Neural progenitor cell (in vitro differentiated cells): ENCODE results near the gene SERINC4. TPM values are rescaled to one million over a fixed set of nuclear protein-coding genes. Genes with fewer than 3 reads are reported as not detected.

Experiments
- DNase-seq: peaks from one replicate; pipeline ENCODE4 v3.0.0-alpha.2; 2016; ENCODE audit warnings: low spot score
- H2AFZ ChIP-seq: fragments of 200-600 bp; sonication (generic); replicated peaks from 2 replicates; pipeline ENCODE4 v1.6.1; 2016; ENCODE audit warnings: antibody characterized with exemption
- H3F3A ChIP-seq: fragments of 200-600 bp; sonication (generic); 2 replicates; pipeline ENCODE4 v1.6.1; 2016; ENCODE audit warnings: antibody characterized with exemption, low read depth
- H3K27ac ChIP-seq: fragments of 200-600 bp; sonication (generic); 2 replicates; pipeline ENCODE4 v1.5.1; 2016; ENCODE audit warnings: mild to moderate bottlenecking
- H3K27me3 ChIP-seq: fragments of 200-600 bp; sonication (generic); 2 replicates; pipeline ENCODE4 v1.6.1; 2016; ENCODE audit warnings: mild to moderate bottlenecking, moderate library complexity
- H3K36me3 ChIP-seq: fragments of 200-600 bp; sonication (generic); 2 replicates; pipeline ENCODE4 v1.5.1; 2016
- H3K4me1 ChIP-seq: fragments of 200-600 bp; sonication (generic); 2 replicates; pipeline ENCODE4 v1.6.1; 2016; ENCODE audit warnings: mixed run types
- H3K4me2 ChIP-seq: fragments of 200-600 bp; sonication (generic); 2 replicates; pipeline ENCODE4 v1.6.1; 2016
- H3K4me3 ChIP-seq: fragments of 200-600 bp; sonication (generic); 2 replicates; pipeline ENCODE4 v1.5.1; 2016
- H3K79me2 ChIP-seq: fragments of 200-600 bp; sonication (generic); 2 replicates; pipeline ENCODE4 v1.6.1; 2016; ENCODE audit warnings: low read depth
- H3K9ac ChIP-seq: fragments of 200-600 bp; sonication (generic); 2 replicates; pipeline ENCODE4 v1.6.1; 2016
- H3K9me3 ChIP-seq: fragments of 200-600 bp; sonication (generic); 2 replicates; pipeline ENCODE4 v1.5.1; 2016; ENCODE audit warnings: low read depth
- H4K20me1 ChIP-seq: fragments of 200-600 bp; sonication (generic); 2 replicates; pipeline ENCODE4 v1.6.1; 2016; ENCODE audit warnings: low read depth
- H3K27ac Mint-ChIP-seq: 3 replicates; pipeline ENCODE4 v1.8.0; 2021; ENCODE audit warnings: mixed read lengths
- H3K27me3 Mint-ChIP-seq: 2 replicates; pipeline ENCODE4 v1.8.0; 2022; ENCODE audit warnings: low read depth, mild to moderate bottlenecking, inconsistent platforms, moderate library complexity, mixed read lengths; ENCODE audit not compliant: insufficient read depth
- H3K36me3 Mint-ChIP-seq: 3 replicates; pipeline ENCODE4 v1.8.0; 2021; ENCODE audit warnings: mixed read lengths
- H3K4me1 Mint-ChIP-seq: 3 replicates; pipeline ENCODE4 v1.8.0; 2021; ENCODE audit warnings: mixed read lengths
- H3K4me3 Mint-ChIP-seq: 3 replicates; pipeline ENCODE4 v1.8.0; 2021; ENCODE audit warnings: mild to moderate bottlenecking, moderate library complexity, mixed read lengths
- H3K9me3 Mint-ChIP-seq: 3 replicates; pipeline ENCODE4 v1.8.0; 2020; ENCODE audit warnings: mixed read lengths
- EZH2 ChIP-seq: fragments of 200-600 bp; sonication (generic); IDR thresholded peaks from 2 replicates; pipeline ENCODE4 v1.6.1; 2017; ENCODE audit warnings: antibody characterized with exemption, mild to moderate bottlenecking, moderate library complexity
- EZH2phosphoT487 ChIP-seq: fragments of 200-600 bp; sonication (generic); IDR thresholded peaks from 2 replicates; pipeline ENCODE4 v1.6.1; 2017; ENCODE audit warnings: antibody characterized with exemption
- total RNA-seq: library from RNA; depleted of rRNA; stranded (reverse); fragments of >200 nt; gene quantifications from 2 replicates; pipeline ENCODE4 v1.2.3, GENCODE V29; 2015; ENCODE audit warnings: low replicate concordance
- TF ChIP-seq, protein P1 (sequence below): fragments of 200-600 bp; sonication (generic); IDR thresholded peaks from 2 replicates; pipeline ENCODE4 v1.5.1; 2017; ENCODE audit warnings: antibody characterized with exemption, mild to moderate bottlenecking

Gene SERINC4
- total RNA-seq, 1 donor from 2014 or later = not detected

DNA sequence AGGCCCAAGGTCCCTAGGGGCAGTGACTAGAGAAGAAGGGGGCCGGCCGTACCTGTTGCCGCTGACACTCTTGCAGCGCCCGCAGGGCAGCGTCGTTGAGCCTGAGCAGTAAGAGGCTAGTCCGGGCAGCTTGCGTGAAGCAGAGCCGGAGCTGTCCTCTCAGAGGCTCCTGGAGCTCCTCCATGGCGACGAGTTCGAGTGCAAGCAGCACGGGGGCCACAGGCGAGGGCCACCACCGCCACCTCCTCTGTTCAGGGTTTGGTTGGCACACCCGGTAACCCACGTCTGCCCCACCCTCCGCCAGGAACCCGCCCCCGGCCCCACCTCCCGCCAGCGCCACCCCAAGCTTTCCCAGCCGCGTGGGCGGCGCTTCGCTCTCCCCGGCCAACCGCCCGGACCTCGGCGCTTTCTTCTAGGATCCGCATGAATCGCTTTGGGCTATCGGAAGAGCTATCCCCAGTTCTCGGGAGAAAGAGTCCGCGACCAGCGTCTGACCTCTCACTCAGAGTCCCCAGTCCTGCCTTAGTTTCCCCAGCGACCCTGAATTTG lies 23.2 kb downstream of the SERINC4 start, which contains the start of gene ELL3:
TSS of gene ELL3 (minus strand) at position 249 of the 549 bp plus-strand sequence. CDS start at position 184, 65 bp downstream.
- Histone ChIP-seq H3K4me2 (peak within 1 kb of the TSS; percentile 88), H3K79me2 (no peaks in the 10 kb centered on the region), H3K9ac (no peak within 1 kb of the TSS), H3K9me3 (no peaks in the 10 kb centered on the region), H3K27ac (no peak within 1 kb of the TSS), H3K4me3 (peak within 1 kb of the TSS; percentile 53), H3F3A (peaks cover 52% of the 10 kb centered on the region), H3K36me3 (peaks cover 7% of the 10 kb centered on the region), H3K4me1 (no peaks in the 10 kb centered on the region), H2AFZ (peak within 1 kb of the TSS; percentile 75), H3K27me3 (peaks cover 19% of the 10 kb centered on the region), H4K20me1 (peaks cover 11% of the 10 kb centered on the region)
- H3K4me1 Mint-ChIP-seq = no peaks in the 10 kb centered on the region
- H3K4me3 Mint-ChIP-seq = peak within 1 kb of the TSS; percentile 88
- no peaks in the 10 kb centered on the region for H3K9me3 Mint-ChIP-seq
- TF ChIP-seq EZH2 (peak; percentile 52), EZH2phosphoT487 (no peak)
- H3K27ac Mint-ChIP-seq = peak within 1 kb of the TSS; percentile 81
- peaks cover 7% of the 10 kb centered on the region for H3K27me3 Mint-ChIP-seq
- DNase-seq = peak; percentile 75
- peaks cover 7% of the 10 kb centered on the region for H3K36me3 Mint-ChIP-seq

DNA sequence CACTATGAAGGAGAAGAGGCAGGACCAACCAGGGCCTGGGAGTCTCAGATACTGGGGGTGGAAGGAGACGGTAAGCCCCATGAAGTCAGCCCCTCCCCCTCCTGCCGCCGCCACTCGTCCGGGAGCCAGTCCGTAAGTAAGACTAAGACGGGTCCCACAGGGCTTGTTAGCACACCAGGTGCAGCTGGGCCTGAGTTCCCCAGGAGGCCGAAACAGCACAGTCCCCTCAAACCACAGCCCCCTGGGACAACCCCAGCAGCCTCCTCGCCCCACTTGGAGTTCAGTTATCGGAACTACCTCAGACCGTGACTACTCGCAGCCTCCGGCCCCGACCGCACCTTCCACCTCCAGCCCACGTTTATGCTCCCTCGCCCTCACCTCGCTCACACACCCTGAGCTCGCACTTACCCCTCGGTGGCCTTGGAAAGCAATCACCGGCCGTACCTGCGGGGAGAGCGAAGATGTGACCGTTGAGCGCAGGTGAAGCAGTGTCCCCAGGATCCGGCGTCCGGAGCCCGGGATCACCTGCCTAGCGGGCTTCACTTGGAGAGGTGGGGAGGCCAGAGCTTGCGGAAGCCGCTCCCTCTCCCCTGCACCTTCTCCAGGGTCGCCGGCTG lies 23.8 kb downstream of the SERINC4 start:
- H3K4me2 ChIP-seq = peak overlapping the region; percentile 88

DNA sequence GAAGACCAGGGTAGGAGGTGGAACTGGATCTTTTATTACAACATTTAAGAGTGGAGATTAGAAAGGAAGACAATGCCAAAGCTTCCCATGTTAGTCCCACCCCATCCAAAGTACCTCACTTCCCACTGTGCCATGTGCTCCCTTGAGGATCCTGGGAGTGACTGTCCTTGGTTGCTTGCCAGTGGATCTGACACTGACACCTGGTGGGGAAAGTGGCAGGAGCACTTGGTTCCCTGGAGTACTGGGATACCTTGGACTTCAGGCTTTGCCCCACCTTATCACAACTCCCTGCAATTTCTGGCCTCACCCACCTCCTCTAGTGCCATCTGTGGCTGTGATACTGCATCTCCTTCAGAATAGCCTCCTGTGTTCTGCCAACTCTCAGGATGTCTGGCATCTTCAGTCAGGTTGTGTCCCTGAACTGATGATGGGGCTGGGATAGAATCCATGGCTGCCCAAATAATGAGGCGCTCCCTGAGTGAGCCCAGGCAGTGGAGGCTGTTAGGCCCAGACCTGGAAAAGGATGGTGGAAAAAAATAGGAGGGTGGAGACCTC lies 24.5 kb downstream of the SERINC4 start:
- TF ChIP-seq EZH2 = no peak
- TF ChIP-seq, protein P1, sequence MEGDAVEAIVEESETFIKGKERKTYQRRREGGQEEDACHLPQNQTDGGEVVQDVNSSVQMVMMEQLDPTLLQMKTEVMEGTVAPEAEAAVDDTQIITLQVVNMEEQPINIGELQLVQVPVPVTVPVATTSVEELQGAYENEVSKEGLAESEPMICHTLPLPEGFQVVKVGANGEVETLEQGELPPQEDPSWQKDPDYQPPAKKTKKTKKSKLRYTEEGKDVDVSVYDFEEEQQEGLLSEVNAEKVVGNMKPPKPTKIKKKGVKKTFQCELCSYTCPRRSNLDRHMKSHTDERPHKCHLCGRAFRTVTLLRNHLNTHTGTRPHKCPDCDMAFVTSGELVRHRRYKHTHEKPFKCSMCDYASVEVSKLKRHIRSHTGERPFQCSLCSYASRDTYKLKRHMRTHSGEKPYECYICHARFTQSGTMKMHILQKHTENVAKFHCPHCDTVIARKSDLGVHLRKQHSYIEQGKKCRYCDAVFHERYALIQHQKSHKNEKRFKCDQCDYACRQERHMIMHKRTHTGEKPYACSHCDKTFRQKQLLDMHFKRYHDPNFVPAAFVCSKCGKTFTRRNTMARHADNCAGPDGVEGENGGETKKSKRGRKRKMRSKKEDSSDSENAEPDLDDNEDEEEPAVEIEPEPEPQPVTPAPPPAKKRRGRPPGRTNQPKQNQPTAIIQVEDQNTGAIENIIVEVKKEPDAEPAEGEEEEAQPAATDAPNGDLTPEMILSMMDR = peak; percentile 35
- no peaks in the 10 kb centered on the region for H3K9me3 Mint-ChIP-seq
- H3K27ac Mint-ChIP-seq = peak overlapping the region; percentile 85
- Histone ChIP-seq H3K36me3 (peaks cover 15% of the 10 kb centered on the region), H2AFZ (no peak overlapping the region), H3K4me1 (no peaks in the 10 kb centered on the region), H4K20me1 (peaks cover 11% of the 10 kb centered on the region), H3F3A (peaks cover 61% of the 10 kb centered on the region), H3K27me3 (peaks cover 19% of the 10 kb centered on the region), H3K9me3 (no peaks in the 10 kb centered on the region), H3K4me2 (peak overlapping the region; percentile 88), H3K9ac (no peak overlapping the region), H3K27ac (no peak overlapping the region), H3K79me2 (no peaks in the 10 kb centered on the region), H3K4me3 (peak overlapping the region; percentile 53)
- H3K4me3 Mint-ChIP-seq = peak overlapping the region; percentile 4
- no peaks in the 10 kb centered on the region for H3K4me1 Mint-ChIP-seq
- DNase-seq = peak; percentile 40
- peaks cover 7% of the 10 kb centered on the region for H3K27me3 Mint-ChIP-seq
- peaks cover 15% of the 10 kb centered on the region for H3K36me3 Mint-ChIP-seq

More for the DNA sequence above, 23.8 kb downstream of the SERINC4 start:
- Histone ChIP-seq H3K4me1 (no peaks in the 10 kb centered on the region), H3K4me3 (peak overlapping the region; percentile 53), H3K9me3 (no peaks in the 10 kb centered on the region), H4K20me1 (peaks cover 11% of the 10 kb centered on the region), H3F3A (peaks cover 58% of the 10 kb centered on the region), H3K27me3 (peaks cover 19% of the 10 kb centered on the region), H3K27ac (no peak overlapping the region), H3K9ac (no peak overlapping the region), H3K36me3 (peaks cover 7% of the 10 kb centered on the region), H2AFZ (peak overlapping the region; percentile 75), H3K79me2 (no peaks in the 10 kb centered on the region)
- Mint-ChIP-seq H3K27ac (peak overlapping the region; percentile 74), H3K36me3 (peaks cover 9% of the 10 kb centered on the region), H3K4me3 (peak overlapping the region; percentile 88), H3K9me3 (no peaks in the 10 kb centered on the region), H3K4me1 (no peaks in the 10 kb centered on the region), H3K27me3 (peaks cover 7% of the 10 kb centered on the region)
- TF ChIP-seq EZH2 (peak; percentile 58), EZH2phosphoT487 (peak; percentile 27)
- TF ChIP-seq, protein P1 = no peak
- DNase-seq = peak; percentile 65
